ENCODE data around the gene IRF2BP2. TPM values are rescaled to one million over a fixed set of nuclear protein-coding genes. Genes with fewer than 3 reads are reported as not detected.

IRF2BP2 gene
- total and polyA plus RNA-seq, 3 donors from 2014 or later, result 82.0 to 100 (median 96.6) TPM

- Histone ChIP-seq H3K27ac (no peak overlapping the region), H3K9me3 (no peaks in the 10 kb centered on the region), H3K4me3 (no peak overlapping the region), H3K27me3 (no peaks in the 10 kb centered on the region), H3K36me3 (ENCODE audit: low read depth, missing control alignments) (no peaks in the 10 kb centered on the region), H3K4me1 (peaks cover 9% of the 10 kb centered on the region)
- 82 to 83% methylated on average over 11 to 13 of the region's 13 CpGs for WGBS, 2 donors
- no peak for TF ChIP-seq POLR2A (IDR thresholded peaks at IDR 0.05)
- no peak for TF ChIP-seq CTCF (IDR thresholded peaks at IDR 0.05)
- intact Hi-C loops (cut with DNase I; ENCODE audit: low total_unique reads), result no loop called here
- DNase-seq, result no peak
These were observed 55.2 kb downstream of the IRF2BP2 start for GRCh38 chr1:234554698-234555311.

Small RNA genes within 50 kb of the gene (small RNA-seq; reads per million reads assigned to genes)
- gene RF00096, result 0 reads per million in 2 donors

Other genes with a start within 250 kb of the IRF2BP2 start
- gene COA6, start 236.7 kb downstream of the IRF2BP2 start, total RNA-seq, result 10 to 100 TPM in 1 of 2 donors, 1 to 10 TPM in 1; 9.7 to 11.1 TPM
- gene COA6, start 236.7 kb downstream of the IRF2BP2 start, polyA plus RNA-seq (ENCODE audit: insufficient read depth, low read depth, low replicate concordance), result 18.2 TPM
- gene TARBP1, start 131.0 kb downstream of the IRF2BP2 start, total RNA-seq, result 10 to 100 TPM; 29.5 to 39.8 TPM
- 31.3 TPM for gene TARBP1, start 131.0 kb downstream of the IRF2BP2 start, polyA plus RNA-seq (ENCODE audit: insufficient read depth, low read depth, low replicate concordance)

Measured in testis (tissue), 3 donors.